Osteoblast (primary cell): ENCODE measurements around the gene MARVELD3. TPM values are rescaled to one million over a fixed set of nuclear protein-coding genes. Genes with fewer than 3 reads are reported as not detected.

ENCODE experiments used
- DNase-seq: peaks from one replicate; pipeline ENCODE4 v3.0.0; 2011; ENCODE audit warnings: low spot score, mixed read lengths; ENCODE audit not compliant: insufficient read length; ENCODE audit errors: missing footprints
- H2AFZ ChIP-seq: 2 replicates; pipeline ENCODE4 v1.6.0; 2011; ENCODE audit warnings: mild to moderate bottlenecking, low read length
- H3K27ac ChIP-seq: 2 replicates; pipeline ENCODE4 v1.5.1; 2011; ENCODE audit warnings: mild to moderate bottlenecking, low read depth, low read length, moderate library complexity
- H3K27me3 ChIP-seq: 2 replicates; pipeline ENCODE4 v1.6.0; 2012; ENCODE audit warnings: mild to moderate bottlenecking, control low read depth, inconsistent platforms, low read length, moderate library complexity; ENCODE audit not compliant: insufficient read depth
- H3K36me3 ChIP-seq: 2 replicates; pipeline ENCODE4 v1.5.1; 2011; ENCODE audit warnings: mild to moderate bottlenecking, low read length, control low read depth, moderate library complexity; ENCODE audit not compliant: insufficient read depth
- H3K4me1 ChIP-seq: 2 replicates; pipeline ENCODE4 v1.5.1; 2011; ENCODE audit warnings: mild to moderate bottlenecking, low read length, control low read depth, moderate library complexity; ENCODE audit not compliant: insufficient read depth
- H3K4me2 ChIP-seq: 2 replicates; pipeline ENCODE4 v1.6.0; 2011; ENCODE audit warnings: mild to moderate bottlenecking, low read length; ENCODE audit not compliant: insufficient read depth
- H3K4me3 ChIP-seq: fragments of 200-600 bp; sonication (generic); 3 replicates; pipeline ENCODE4 v1.5.1; 2012; ENCODE audit warnings: mild to moderate bottlenecking, low read length, inconsistent platforms; ENCODE audit not compliant: insufficient read depth
- H3K79me2 ChIP-seq: 2 replicates; pipeline ENCODE4 v1.6.0; 2012; ENCODE audit warnings: mild to moderate bottlenecking, low read length, control low read depth, inconsistent platforms; ENCODE audit not compliant: insufficient read depth
- H3K9me3 ChIP-seq: 2 replicates; pipeline ENCODE4 v1.5.1; 2011; ENCODE audit warnings: low read depth, low read length, control low read depth
- H4K20me1 ChIP-seq: 2 replicates; pipeline ENCODE4 v1.6.0; 2012; ENCODE audit warnings: mild to moderate bottlenecking, low read length, control low read depth; ENCODE audit not compliant: insufficient read depth
- total RNA-seq: library from RNA; depleted of rRNA; stranded (reverse); fragments of >200 nt; gene quantifications from 2 replicates; pipeline ENCODE4 v1.2.3, GENCODE V29; 2012
- TF ChIP-seq, protein P1 (sequence below): IDR thresholded peaks from 2 replicates; pipeline ENCODE4 v1.5.1; 2011; ENCODE audit warnings: mild to moderate bottlenecking, low read depth, low read length, moderate library complexity; ENCODE audit errors: extremely low read depth

The MARVELD3 gene
- total RNA-seq, 1 donor: 0.36 TPM

- peak; percentile 95 for DNase-seq
- H3K36me3 ChIP-seq: no peaks in the 10 kb centered on the region
- TF ChIP-seq, protein P1, sequence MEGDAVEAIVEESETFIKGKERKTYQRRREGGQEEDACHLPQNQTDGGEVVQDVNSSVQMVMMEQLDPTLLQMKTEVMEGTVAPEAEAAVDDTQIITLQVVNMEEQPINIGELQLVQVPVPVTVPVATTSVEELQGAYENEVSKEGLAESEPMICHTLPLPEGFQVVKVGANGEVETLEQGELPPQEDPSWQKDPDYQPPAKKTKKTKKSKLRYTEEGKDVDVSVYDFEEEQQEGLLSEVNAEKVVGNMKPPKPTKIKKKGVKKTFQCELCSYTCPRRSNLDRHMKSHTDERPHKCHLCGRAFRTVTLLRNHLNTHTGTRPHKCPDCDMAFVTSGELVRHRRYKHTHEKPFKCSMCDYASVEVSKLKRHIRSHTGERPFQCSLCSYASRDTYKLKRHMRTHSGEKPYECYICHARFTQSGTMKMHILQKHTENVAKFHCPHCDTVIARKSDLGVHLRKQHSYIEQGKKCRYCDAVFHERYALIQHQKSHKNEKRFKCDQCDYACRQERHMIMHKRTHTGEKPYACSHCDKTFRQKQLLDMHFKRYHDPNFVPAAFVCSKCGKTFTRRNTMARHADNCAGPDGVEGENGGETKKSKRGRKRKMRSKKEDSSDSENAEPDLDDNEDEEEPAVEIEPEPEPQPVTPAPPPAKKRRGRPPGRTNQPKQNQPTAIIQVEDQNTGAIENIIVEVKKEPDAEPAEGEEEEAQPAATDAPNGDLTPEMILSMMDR: no peak
- peaks cover 15% of the 10 kb centered on the region for H3K4me1 ChIP-seq
- H4K20me1 ChIP-seq: no peaks in the 10 kb centered on the region
- peak overlapping the region; percentile 83 for H3K27ac ChIP-seq
- H3K9me3 ChIP-seq: no peaks in the 10 kb centered on the region
- H3K27me3 ChIP-seq: no peaks in the 10 kb centered on the region
- peak overlapping the region; percentile 47 for H3K4me2 ChIP-seq
- peak overlapping the region; percentile 33 for H2AFZ ChIP-seq
- H3K79me2 ChIP-seq: no peaks in the 10 kb centered on the region
- H3K4me3 ChIP-seq: no peak overlapping the region
Observed at GRCh38 chr16:71637398-71637797, 11.4 kb downstream of the MARVELD3 start.

DNA sequence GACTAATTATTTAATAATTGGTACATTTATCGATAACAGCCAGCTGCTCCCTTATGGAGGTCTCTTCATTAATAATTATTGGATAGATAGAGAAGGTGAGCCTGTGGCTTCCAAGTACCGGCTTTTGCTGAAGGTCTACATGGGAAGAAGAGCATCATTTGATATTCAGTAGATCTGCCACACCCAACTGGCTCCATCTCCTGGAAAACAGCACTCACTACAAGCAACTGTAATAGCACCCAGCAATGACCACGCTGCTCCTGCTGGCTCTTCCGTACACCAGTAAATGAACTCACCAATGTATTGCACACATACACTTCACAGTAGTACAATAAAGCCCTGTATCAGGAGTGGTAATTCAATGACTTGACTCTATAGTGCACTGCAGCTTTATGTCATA lies 19.5 kb downstream of the MARVELD3 start:
- TF ChIP-seq, protein P1: peak; percentile 59
- Histone ChIP-seq H3K9me3 (no peaks in the 10 kb centered on the region), H3K4me3 (no peak overlapping the region), H3K27ac (no peak overlapping the region), H3K36me3 (peaks cover 15% of the 10 kb centered on the region), H3K4me2 (no peak overlapping the region), H2AFZ (no peak overlapping the region), H3K27me3 (no peaks in the 10 kb centered on the region), H3K4me1 (peaks cover 5% of the 10 kb centered on the region), H3K79me2 (no peaks in the 10 kb centered on the region), H4K20me1 (peaks cover 4% of the 10 kb centered on the region)
- peak; percentile 77 for DNase-seq

DNA sequence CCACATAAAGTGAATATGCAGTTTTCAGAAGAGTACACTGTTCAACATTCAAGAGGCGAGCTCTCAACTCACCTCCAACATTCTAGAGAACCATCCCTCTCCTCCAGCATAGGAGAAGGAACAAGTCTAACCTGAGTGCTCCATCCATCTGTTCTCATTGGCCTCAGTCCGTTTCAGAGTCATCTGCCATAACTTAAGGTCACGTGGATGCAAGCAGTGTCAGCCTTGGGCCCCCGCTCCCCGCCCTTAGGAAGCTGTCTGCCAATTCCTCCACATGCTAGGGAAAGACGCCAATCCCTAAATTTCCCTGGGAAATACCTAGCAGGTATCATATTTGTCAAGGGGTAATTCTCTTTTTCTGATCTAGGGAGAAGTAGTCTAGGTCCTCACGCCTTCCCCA lies 21.4 kb downstream of the MARVELD3 start:
- Histone ChIP-seq H3K36me3 (peaks cover 24% of the 10 kb centered on the region), H3K4me1 (peaks cover 5% of the 10 kb centered on the region), H4K20me1 (peaks cover 4% of the 10 kb centered on the region), H3K4me2 (no peak overlapping the region), H3K27ac (no peak overlapping the region), H3K27me3 (no peaks in the 10 kb centered on the region), H3K9me3 (no peaks in the 10 kb centered on the region), H3K79me2 (no peaks in the 10 kb centered on the region), H3K4me3 (no peak overlapping the region), H2AFZ (no peak overlapping the region)
- DNase-seq: no peak
- TF ChIP-seq, protein P1: no peak

DNA sequence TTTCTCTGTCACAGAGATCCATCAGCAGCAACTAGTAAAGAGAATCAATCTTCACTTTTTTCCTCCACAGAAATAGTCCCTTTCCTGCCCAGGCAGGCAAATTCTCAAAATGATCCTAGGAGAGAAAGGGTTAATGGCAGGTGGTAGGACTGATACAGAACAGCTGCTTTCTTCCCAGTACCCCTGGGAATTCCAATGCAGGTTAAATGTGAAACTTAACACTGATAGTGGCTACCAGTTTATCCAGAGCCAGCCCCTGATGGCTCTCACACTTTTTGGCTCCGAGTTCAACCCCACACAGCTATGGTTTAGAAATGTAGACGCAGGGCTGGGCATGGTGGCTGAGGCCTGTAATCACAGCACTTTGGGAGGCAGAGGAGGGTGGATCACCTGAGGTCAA lies 22.2 kb downstream of the MARVELD3 start:
- H4K20me1 ChIP-seq: peaks cover 4% of the 10 kb centered on the region
- H3K27me3 ChIP-seq: no peaks in the 10 kb centered on the region
- no peak overlapping the region for H3K4me3 ChIP-seq
- H3K4me2 ChIP-seq: no peak overlapping the region
- no peaks in the 10 kb centered on the region for H3K79me2 ChIP-seq
- DNase-seq: no peak
- peaks cover 30% of the 10 kb centered on the region for H3K36me3 ChIP-seq
- H3K4me1 ChIP-seq: no peaks in the 10 kb centered on the region
- TF ChIP-seq, protein P1: no peak
- no peak overlapping the region for H3K27ac ChIP-seq
- no peak overlapping the region for H2AFZ ChIP-seq
- H3K9me3 ChIP-seq: no peaks in the 10 kb centered on the region
